Measurements from ENCODE around the gene CYP26C1. TPM values are rescaled to one million over a fixed set of nuclear protein-coding genes. Genes with fewer than 3 reads are reported as not detected.

Gene CYP26C1, protein sequence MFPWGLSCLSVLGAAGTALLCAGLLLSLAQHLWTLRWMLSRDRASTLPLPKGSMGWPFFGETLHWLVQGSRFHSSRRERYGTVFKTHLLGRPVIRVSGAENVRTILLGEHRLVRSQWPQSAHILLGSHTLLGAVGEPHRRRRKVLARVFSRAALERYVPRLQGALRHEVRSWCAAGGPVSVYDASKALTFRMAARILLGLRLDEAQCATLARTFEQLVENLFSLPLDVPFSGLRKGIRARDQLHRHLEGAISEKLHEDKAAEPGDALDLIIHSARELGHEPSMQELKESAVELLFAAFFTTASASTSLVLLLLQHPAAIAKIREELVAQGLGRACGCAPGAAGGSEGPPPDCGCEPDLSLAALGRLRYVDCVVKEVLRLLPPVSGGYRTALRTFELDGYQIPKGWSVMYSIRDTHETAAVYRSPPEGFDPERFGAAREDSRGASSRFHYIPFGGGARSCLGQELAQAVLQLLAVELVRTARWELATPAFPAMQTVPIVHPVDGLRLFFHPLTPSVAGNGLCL
- total RNA-seq (1 to 10 TPM in 1 of 5 donors, not detected in 4; 7.0 TPM), polyA plus RNA-seq (not detected)
- long read RNA-seq, donor 1 = 0 reads
- long read RNA-seq, donor 2 = 0 reads
- long read RNA-seq, donor 3 = 0 reads
- long read RNA-seq, donor 4 = 0 reads
- long read RNA-seq, donor 5 = 0 reads
- long read RNA-seq, donor 6 = 0 reads
- long read RNA-seq, donor 7 = 0 reads
- long read RNA-seq, donor 8 = 0 reads
- long read RNA-seq, donor 9 = 0 reads
- long read RNA-seq, donor 10 = 0 reads

DNA sequence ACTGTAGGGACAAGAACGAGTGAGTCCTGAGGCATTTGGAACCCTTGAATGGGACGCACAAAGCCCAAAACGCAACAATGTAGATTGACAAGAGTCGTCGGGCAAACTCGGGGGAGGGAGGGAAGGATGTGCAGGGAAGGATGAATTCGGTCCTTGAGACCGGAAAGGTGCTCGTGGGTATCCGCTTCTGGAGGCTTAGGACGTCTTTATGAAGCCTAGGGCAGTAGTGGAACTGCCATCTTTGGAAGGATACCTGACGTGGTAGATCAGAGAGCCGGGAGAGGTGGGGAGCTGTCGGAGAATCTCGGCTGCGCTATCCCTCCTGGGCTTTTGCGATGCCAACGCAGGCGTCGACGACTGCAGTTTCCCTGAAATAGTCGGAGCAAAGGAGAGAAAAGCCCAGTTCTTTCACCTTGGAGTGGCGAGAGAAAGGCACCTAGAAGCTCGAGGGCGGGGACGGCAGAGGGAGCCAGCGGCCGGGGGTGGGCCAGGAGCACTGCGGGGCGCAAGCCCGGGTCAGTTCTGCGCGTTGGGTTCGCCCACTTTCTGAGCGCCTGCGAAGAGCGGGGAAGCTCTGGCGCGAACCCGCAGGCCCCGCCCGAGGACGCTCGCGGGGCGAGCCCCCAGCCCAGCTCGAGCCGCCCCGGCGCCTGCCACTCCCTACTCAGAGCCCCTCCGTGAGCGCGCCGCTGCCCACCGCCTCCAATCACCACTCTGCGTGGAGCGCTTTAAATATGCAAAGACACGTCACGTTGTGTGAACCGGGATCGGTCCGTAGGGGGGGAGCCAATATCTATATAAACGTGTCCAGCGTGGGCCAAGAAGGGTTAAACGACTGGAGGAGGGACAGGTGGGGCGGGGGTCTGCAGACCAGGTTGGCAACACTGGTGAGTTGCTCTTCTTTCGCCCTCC is at the start of gene CYP26C1:
Gene CYP26C1, plus strand, starts transcription at position 824 of the 912 bp plus-strand sequence. CDS start 466 bp downstream, outside the sequence.
- WGBS, 5 donors = 19 to 29% (median 27%) methylated on average over 55 to 67 of the region's 67 CpGs
- DNase-seq = no peak
- Histone ChIP-seq H3K4me3 (no peak within 1 kb of the TSS), H3K36me3 (peaks cover 0 to 22% (median 5%) of the 10 kb centered on the region in 4 donors), H3K27ac (no peak within 1 kb of the TSS), H3K9me3 (no peaks in the 10 kb centered on the region), H3K4me1 (peaks cover 14 to 40% (median 29%) of the 10 kb centered on the region in 4 donors), H3K27me3 (peaks cover 11 to 67% (median 48%) of the 10 kb centered on the region in 3 donors)
- intact Hi-C loops (cut with DNase I; ENCODE audit: low total_unique reads) = no loop called here
- TF ChIP-seq POLR2A (IDR thresholded peaks at IDR 0.05) = no peak
- TF ChIP-seq POLR2AphosphoS5 (IDR thresholded peaks at IDR 0.05) = no peak
- TF ChIP-seq EP300 (IDR thresholded peaks at IDR 0.05) = no peak

DNA sequence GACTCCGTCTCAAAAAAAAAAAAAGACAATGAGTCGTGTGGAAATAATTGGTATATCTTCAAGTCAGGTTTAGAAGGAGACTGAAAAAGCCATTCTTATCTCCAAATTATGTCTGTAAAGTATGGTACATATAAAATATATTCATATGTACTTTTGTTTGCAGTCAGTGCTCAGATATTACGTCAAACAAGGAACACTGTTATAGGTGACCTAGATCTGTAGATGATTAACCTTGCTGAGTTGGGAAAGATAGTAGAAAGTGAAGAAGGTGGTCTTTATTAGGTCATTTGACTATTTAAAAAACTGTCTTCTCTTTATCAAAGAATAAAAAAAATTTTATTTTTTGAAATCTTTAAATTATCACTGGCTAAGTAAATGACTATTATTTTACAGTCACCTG is 44.9 kb upstream of the CYP26C1 start:
- TF ChIP-seq POLR2A (IDR thresholded peaks at IDR 0.05) (no peak), POLR2AphosphoS5 (IDR thresholded peaks at IDR 0.05) (no peak), EP300 (IDR thresholded peaks at IDR 0.05) (no peak)
- TF ChIP-seq, protein P1, sequence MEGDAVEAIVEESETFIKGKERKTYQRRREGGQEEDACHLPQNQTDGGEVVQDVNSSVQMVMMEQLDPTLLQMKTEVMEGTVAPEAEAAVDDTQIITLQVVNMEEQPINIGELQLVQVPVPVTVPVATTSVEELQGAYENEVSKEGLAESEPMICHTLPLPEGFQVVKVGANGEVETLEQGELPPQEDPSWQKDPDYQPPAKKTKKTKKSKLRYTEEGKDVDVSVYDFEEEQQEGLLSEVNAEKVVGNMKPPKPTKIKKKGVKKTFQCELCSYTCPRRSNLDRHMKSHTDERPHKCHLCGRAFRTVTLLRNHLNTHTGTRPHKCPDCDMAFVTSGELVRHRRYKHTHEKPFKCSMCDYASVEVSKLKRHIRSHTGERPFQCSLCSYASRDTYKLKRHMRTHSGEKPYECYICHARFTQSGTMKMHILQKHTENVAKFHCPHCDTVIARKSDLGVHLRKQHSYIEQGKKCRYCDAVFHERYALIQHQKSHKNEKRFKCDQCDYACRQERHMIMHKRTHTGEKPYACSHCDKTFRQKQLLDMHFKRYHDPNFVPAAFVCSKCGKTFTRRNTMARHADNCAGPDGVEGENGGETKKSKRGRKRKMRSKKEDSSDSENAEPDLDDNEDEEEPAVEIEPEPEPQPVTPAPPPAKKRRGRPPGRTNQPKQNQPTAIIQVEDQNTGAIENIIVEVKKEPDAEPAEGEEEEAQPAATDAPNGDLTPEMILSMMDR (IDR thresholded peaks at IDR 0.05) = no peak
- no peaks in the 10 kb centered on the region for H3K9me3 ChIP-seq
- H3K36me3 ChIP-seq = peaks cover 0 to 11% (median 7%) of the 10 kb centered on the region in 4 donors
- H3K4me1 ChIP-seq = no peaks in the 10 kb centered on the region
- no peaks in the 10 kb centered on the region for H3K27me3 ChIP-seq
- intact Hi-C loops (cut with DNase I; ENCODE audit: low total_unique reads) = no loop called here
- H3K4me3 ChIP-seq = no peak overlapping the region
- no peak for DNase-seq
- no peak overlapping the region for H3K27ac ChIP-seq
- WGBS, 5 donors = 81 to 92% (median 84%) methylated on average over 3 of the region's 3 CpGs

DNA sequence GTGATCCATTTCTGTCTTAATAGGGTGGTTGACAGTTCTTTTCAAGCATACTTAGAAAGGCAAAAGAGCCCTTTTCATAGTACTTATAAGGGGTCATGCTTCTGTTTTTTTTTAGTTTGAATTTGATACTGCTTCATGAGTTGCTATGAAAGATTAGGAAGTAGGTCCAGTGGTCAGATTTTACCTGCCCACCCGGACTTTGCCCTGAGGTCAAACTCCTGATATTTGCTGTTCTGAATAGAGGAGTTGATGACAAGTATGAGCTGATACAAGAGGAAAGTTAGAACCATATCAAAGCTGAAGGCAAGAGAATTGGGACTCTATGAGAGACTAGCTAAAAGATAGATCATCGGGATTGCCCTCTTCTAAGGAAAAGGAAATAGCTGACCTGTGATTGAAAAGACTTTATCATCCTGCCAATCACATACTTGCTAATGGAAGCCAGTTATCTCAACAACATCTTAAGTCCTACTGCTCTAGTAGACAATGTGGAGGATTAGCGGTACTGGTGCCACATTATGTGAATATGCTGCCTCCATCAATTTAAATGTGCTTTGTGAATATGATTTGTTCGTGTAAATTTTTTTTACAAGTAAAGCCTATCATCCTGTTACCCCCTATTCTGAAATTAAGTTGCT is 37.5 kb upstream of the CYP26C1 start:
- DNase-seq = no peak
- Histone ChIP-seq H3K27me3 (no peaks in the 10 kb centered on the region), H3K4me3 (no peak overlapping the region), H3K36me3 (peaks cover 0 to 29% (median 8%) of the 10 kb centered on the region in 4 donors), H3K27ac (no peak overlapping the region), H3K4me1 (no peaks in the 10 kb centered on the region), H3K9me3 (peaks cover 0 to 5% (median 0%) of the 10 kb centered on the region in 4 donors)
- intact Hi-C loops (cut with DNase I; ENCODE audit: low total_unique reads) = no loop called here
- 70 to 84% (median 73%) methylated on average over 4 of the region's 4 CpGs for WGBS, 5 donors
- TF ChIP-seq POLR2AphosphoS5 (IDR thresholded peaks at IDR 0.05) (no peak), POLR2A (IDR thresholded peaks at IDR 0.05) (no peak), EP300 (IDR thresholded peaks at IDR 0.05) (no peak)
- TF ChIP-seq, protein P1 (IDR thresholded peaks at IDR 0.05) = no peak

DNA sequence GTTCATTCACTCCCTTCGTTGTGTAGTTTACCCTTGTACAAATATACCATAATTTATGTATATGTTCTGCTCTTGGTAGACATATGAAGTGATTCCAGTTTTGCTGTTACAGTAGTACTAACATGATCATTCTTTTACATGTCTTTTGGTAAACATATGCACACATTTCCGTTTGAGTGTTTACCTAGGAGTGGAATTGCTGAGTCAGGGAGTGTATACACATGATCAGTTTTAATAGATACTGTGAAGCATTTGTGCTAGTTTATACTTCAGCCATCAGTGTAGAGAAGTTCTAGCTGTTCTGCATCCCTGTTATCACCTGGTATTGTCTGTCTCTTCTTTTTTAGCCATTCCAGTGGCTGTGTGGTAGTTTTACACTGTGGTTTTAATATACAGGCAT is 34.5 kb upstream of the CYP26C1 start:
- 54 to 66% (median 56%) methylated on average over 2 of the region's 2 CpGs for WGBS, 5 donors
- Histone ChIP-seq H3K9me3 (peaks cover 0 to 5% (median 0%) of the 10 kb centered on the region in 4 donors), H3K4me3 (no peak overlapping the region), H3K27ac (no peak overlapping the region), H3K27me3 (no peaks in the 10 kb centered on the region), H3K4me1 (no peaks in the 10 kb centered on the region), H3K36me3 (peaks cover 0 to 22% (median 6%) of the 10 kb centered on the region in 4 donors)
- peak in 1 of 3 donors; percentile 24 for TF ChIP-seq POLR2AphosphoS5 (IDR thresholded peaks at IDR 0.05)
- TF ChIP-seq, protein P1 (IDR thresholded peaks at IDR 0.05) = no peak
- peak in 1 of 2 donors; percentile 9 for DNase-seq
- intact Hi-C loops (cut with DNase I; ENCODE audit: low total_unique reads) = no loop called here
